ACC112 (cell line): ENCODE results near the gene RAB11FIP4.

Source experiments
- H2AFZ ChIP-seq: fragments of 200-600 bp; sonication (generic); one replicate; pipeline ENCODE4 v1.6.0; 2017; ENCODE audit warnings: antibody characterized with exemption, low read length; ENCODE audit not compliant: unreplicated experiment
- H3K27ac ChIP-seq: fragments of 200-600 bp; sonication (generic); 2 replicates; pipeline ENCODE4 v1.5.1; 2014; ENCODE audit warnings: low read depth, mild to moderate bottlenecking, antibody characterized with exemption, low read length, moderate library complexity
- H3K27me3 ChIP-seq: fragments of 200-600 bp; sonication (generic); 2 replicates; pipeline ENCODE4 v1.6.1; 2014; ENCODE audit warnings: mild to moderate bottlenecking, antibody characterized with exemption, low read length, moderate library complexity, mixed read lengths; ENCODE audit not compliant: insufficient read depth
- H3K36me3 ChIP-seq: fragments of 200-600 bp; sonication (generic); 2 replicates; pipeline ENCODE4 v1.6.1; 2016; ENCODE audit warnings: mild to moderate bottlenecking, antibody characterized with exemption, low read length, moderate library complexity, mixed read lengths; ENCODE audit not compliant: insufficient read depth
- H3K4me1 ChIP-seq: fragments of 200-600 bp; sonication (generic); one replicate; pipeline ENCODE4 v1.6.1; 2016; ENCODE audit warnings: low read length, mixed read lengths; ENCODE audit not compliant: insufficient read depth, unreplicated experiment, control insufficient read depth
- H3K4me3 ChIP-seq: fragments of 200-600 bp; sonication (generic); 2 replicates; pipeline ENCODE4 v1.5.1; 2014; ENCODE audit warnings: mild to moderate bottlenecking, low read depth, low read length
- H3K79me2 ChIP-seq: fragments of 200-600 bp; sonication (generic); one replicate; pipeline ENCODE4 v1.6.0; 2016; ENCODE audit warnings: low read length; ENCODE audit not compliant: control insufficient read depth, unreplicated experiment, insufficient read depth

The RAB11FIP4 gene

DNA sequence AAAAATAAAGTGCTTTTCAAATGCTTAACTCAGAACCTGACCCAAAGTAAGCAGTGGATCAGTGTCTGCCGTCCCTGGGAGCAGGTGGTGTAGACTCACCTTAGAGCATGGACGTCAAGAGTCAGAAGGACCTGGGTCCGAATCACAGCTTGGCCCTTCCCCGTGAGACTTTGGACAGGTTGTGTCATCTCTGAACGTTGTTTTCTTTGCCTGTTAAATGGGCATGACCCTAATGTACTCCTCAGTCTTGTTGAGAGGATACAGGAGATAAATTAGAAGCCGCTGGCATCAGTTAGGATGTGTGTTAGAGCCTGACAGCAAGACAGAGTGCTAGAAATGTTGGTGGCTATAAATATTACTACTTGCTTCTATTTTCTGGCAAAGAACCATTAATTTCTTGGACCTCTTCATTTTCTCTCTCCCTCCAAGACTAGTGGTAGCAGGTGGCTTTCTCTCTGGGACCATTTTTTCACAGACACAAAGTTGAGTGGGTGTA, 68.8 kb downstream of the RAB11FIP4 start:
- no peaks in the 10 kb centered on the region for H3K79me2 ChIP-seq
- H3K27ac ChIP-seq, result no peak overlapping the region
- no peaks in the 10 kb centered on the region for H3K4me1 ChIP-seq
- no peak overlapping the region for H3K4me3 ChIP-seq
- peaks cover 38% of the 10 kb centered on the region for H3K27me3 ChIP-seq
- H2AFZ ChIP-seq, result no peak overlapping the region
- no peaks in the 10 kb centered on the region for H3K36me3 ChIP-seq

DNA sequence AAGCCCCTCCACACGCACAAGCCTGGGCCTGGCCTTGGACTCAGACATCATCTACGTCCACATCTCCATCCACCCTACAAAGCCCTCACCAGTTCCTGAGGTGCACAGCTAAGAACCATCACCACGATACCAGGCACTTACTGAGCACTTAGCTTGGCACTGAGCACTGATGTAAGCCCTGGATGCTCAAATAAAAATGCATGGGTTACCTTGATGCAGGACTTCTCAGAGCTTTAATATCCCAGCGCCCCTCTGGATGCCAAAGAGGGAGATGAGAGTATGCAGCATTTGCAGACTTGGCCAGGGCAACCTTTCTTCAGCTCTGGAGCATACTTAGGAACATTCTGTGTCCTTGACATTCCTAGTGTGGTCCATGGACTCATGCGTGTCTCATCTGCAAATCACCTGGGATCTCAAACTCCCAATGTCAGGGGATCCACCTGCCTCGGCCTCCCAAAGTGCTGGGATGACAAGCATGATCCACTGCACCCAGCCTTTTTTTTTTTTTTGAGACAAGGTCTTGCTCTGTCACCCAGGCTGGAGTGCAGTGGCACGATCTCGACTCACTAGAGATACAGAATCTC, 69.8 kb downstream of the RAB11FIP4 start:
- Histone ChIP-seq H3K4me1 (no peaks in the 10 kb centered on the region), H3K79me2 (no peaks in the 10 kb centered on the region), H3K4me3 (no peak overlapping the region), H3K27me3 (peaks cover 27% of the 10 kb centered on the region), H2AFZ (no peak overlapping the region), H3K27ac (no peak overlapping the region), H3K36me3 (no peaks in the 10 kb centered on the region)

DNA sequence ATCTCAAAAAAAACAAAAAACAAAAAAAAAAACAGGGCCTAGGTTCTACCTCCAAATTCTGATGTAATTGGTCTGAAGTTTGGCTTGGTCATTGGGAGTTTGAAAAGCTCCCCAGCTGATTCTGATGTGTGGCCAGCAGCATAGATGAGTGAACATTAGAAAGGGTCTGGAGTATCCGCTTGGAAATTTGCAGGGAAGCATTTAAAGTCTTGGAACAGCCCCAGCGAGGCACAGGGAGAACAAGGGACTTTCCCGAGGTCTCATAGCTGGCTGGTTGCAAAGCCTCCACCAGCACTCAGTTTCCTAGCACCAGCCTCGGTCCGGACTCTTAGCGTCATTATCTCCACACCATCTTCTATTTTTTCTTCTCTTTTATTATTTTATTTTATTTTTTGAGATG, 70.8 kb downstream of the RAB11FIP4 start:
- Histone ChIP-seq H2AFZ (no peak overlapping the region), H3K79me2 (no peaks in the 10 kb centered on the region), H3K27ac (no peak overlapping the region), H3K4me1 (no peaks in the 10 kb centered on the region), H3K27me3 (peaks cover 22% of the 10 kb centered on the region), H3K4me3 (no peak overlapping the region), H3K36me3 (no peaks in the 10 kb centered on the region)

DNA sequence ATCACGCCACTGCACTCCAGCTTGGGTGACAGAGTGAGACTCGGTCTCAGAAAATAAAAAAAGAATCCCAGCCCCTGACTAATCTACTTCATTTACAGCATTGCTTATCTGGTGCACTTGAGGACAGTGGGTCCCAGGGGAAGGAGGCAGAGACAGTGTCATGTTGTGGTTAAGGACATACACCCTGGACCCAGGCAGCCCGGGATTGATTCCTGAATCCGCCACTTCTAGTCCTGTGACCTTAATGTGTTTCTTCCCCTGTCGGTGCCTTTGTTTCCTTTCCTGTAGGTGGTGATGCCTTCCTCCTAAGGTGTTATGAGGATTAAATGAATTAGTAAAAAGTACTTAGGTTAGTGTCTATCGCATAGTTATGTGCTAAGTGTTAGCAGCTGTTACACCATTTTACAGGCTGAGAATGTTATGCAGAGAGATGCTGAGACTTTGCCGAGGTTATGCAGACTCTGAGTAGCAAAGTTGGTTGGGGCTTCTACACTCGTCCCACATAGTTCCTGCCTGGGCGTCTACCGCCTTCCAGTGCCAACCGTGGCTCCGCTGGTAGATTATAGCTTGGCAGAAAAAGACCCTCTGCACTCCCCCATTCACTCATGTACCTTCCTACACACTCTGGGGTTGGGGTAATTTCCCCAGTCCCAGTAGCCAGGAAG, 74.8 kb downstream of the RAB11FIP4 start:
- 0 out of 2 replicates have a peak, but pooled peaks cover 5% of the 10 kb centered on the region for H3K27me3 ChIP-seq
- H3K27ac ChIP-seq, result no peak overlapping the region
- no peaks in the 10 kb centered on the region for H3K79me2 ChIP-seq
- no peak overlapping the region for H3K4me3 ChIP-seq
- H3K36me3 ChIP-seq, result no peaks in the 10 kb centered on the region
- H3K4me1 ChIP-seq, result no peaks in the 10 kb centered on the region
- H2AFZ ChIP-seq, result no peak overlapping the region

DNA sequence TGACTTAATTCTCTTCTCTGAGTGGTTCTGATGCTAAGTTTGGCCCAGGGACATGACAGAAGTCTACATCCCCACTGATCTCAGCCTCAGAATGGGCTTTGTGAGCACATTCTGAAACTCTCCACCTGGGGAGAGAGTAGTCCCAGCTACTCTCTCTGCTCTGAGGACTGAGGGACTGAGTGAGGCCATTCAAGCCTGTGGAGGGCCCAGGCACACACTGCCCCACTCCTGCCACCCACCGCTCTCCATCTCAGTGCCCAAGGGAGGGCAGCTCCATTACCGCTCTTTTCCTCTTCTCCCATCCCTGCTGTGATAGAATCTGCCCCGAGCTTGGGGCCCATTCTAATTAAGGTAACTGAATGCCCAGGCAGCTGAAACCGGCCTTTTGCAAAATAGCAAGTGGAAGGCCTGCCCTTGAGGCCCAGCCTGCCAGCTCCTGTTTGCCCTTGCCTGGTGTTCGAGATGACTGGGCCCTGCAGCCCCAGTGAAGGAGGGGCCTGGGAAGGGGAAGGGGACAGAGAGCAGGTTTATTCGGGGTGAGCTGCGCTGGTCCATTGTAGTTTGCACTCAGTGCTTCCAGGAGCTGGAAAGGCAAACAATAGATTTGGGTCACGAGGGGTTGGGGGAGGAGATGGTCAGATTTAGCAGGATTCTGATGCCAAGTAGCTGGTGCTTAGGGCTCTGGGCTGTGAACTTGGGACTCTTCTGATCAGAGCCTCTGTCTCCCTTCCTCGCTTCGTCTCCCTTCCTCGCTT, 76.2 kb downstream of the RAB11FIP4 start:
- H3K79me2 ChIP-seq, result no peaks in the 10 kb centered on the region
- no peak overlapping the region for H2AFZ ChIP-seq
- H3K27ac ChIP-seq, result no peak overlapping the region
- no peaks in the 10 kb centered on the region for H3K36me3 ChIP-seq
- H3K4me3 ChIP-seq, result no peak overlapping the region
- no peaks in the 10 kb centered on the region for H3K4me1 ChIP-seq
- H3K27me3 ChIP-seq, result peaks cover 3% of the 10 kb centered on the region; the same call in 1 of the 2 replicates

DNA sequence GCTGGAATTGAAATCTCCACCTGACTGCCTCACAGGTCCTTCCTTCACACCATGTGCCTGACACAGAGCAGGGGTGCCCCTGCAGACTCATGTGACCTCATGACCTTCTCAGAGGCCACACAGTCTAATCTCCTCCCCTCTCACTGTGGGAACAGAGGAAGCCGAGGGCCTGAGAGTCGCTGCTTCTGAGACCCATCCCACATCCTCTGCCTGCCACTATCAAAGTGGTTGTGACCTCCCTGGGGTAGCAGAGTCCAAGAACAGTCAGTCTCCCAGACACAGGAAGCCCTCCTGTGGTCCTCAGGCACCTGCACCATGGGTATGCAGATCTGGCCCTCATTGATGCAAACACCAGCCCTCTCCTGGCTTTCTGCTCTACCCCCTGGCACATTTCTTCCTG, 78.5 kb downstream of the RAB11FIP4 start:
- Histone ChIP-seq H3K27me3 (peaks cover 19% of the 10 kb centered on the region), H2AFZ (no peak overlapping the region), H3K79me2 (no peaks in the 10 kb centered on the region), H3K36me3 (no peaks in the 10 kb centered on the region), H3K4me3 (no peak overlapping the region), H3K4me1 (no peaks in the 10 kb centered on the region), H3K27ac (no peak overlapping the region)

DNA sequence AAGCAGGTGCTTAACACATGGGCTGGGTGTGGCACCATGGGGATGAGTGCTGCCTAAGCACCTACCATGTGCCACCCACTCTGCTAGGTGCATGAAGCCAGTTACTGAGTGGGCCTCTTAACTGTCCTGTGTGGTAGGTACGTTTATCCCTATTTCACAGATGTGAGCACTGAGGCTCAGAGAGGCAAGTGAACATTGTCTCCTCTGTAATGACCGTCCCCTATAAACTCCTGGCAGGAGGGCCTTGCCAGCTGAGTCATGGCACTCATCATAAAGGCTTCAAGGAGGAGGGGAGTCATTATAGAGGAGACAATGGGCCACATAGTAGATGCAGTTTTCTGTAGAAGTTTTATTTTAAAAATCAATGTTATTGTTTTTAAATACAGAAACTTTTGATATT, 79.1 kb downstream of the RAB11FIP4 start:
- no peak overlapping the region for H3K4me3 ChIP-seq
- no peaks in the 10 kb centered on the region for H3K36me3 ChIP-seq
- H3K27me3 ChIP-seq, result peaks cover 23% of the 10 kb centered on the region
- H2AFZ ChIP-seq, result no peak overlapping the region
- no peaks in the 10 kb centered on the region for H3K4me1 ChIP-seq
- H3K27ac ChIP-seq, result no peak overlapping the region
- H3K79me2 ChIP-seq, result no peaks in the 10 kb centered on the region

DNA sequence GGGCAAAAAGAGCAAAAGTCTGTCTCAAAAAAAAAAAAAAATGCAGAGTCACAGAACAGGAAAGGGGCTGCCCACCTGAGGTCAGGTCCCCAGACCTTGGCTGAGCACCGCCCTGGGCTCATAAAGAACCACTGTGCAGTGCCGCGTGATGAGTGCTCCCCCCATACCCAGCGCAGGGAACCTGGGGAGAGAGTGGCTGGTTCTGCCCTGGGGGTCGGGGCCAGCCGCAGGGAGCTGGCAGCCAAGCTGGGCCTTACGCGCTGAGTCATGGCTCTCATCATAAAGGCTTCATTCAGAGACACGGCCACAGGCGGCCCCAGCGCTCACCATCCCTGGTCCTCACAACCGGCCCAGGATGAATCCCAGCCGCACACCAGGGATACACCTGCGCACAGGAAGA, 80.7 kb downstream of the RAB11FIP4 start:
- Histone ChIP-seq H3K4me1 (no peaks in the 10 kb centered on the region), H3K36me3 (no peaks in the 10 kb centered on the region), H3K4me3 (no peak overlapping the region), H3K27ac (no peak overlapping the region), H3K27me3 (peaks cover 32% of the 10 kb centered on the region), H3K79me2 (no peaks in the 10 kb centered on the region), H2AFZ (no peak overlapping the region)

DNA sequence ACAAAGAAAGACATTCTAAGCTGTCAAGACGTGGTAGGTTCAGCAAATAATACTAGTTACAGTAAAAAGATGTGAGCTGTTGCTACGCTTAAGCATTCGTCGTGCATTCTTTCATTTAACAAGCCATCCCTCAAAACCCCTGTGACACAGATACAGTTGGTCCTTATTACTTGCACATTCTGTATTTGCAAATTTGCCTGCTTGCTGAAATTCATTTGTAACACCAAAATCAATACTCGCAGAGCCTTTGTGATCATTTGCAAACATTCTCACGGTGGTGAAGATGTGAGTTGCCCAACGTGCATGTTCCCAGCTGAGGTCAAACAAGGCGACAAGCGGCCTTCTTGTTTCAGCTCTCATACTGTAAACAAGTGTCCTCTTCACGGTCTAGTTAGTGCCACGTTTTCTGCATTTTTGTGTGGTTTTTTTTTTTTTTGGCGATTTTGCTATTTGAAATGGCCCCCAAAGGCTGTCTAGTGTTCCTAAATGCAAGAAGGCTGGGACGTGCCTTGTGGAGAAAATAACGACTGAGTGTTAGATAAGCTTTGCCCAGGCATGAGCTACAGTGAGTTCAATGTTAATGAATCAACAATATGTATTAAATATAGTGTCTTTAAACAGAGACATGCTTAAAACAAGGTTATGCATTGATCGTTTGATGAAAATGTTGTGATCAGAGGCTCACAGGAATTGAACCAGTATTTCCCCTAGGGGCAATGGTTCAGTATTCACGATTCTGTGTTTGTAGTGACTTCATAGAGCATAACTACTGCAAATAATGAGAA, 84.1 kb downstream of the RAB11FIP4 start:
- H3K4me1 ChIP-seq, result no peaks in the 10 kb centered on the region
- H3K27ac ChIP-seq, result no peak overlapping the region
- H3K36me3 ChIP-seq, result no peaks in the 10 kb centered on the region
- peaks cover 52% of the 10 kb centered on the region for H3K27me3 ChIP-seq
- H2AFZ ChIP-seq, result no peak overlapping the region
- no peak overlapping the region for H3K4me3 ChIP-seq
- no peaks in the 10 kb centered on the region for H3K79me2 ChIP-seq
